SK-N-SH treated with all-trans-retinoic acid at 6 μM for 48 hours (cell line): ENCODE data around the gene RUFY4.

Experiments
- ATAC-seq: fragments of 200-7000 bp; cut with Tn5 transposase; 3 replicates; pipeline ENCODE4 v1.9.1; 2020; ENCODE audit warnings: mild to moderate bottlenecking, moderate library complexity
- ARNTL ChIP-seq: fragments of 450-650 bp; formaldehyde crosslinking; IDR thresholded peaks from 2 replicates; pipeline ENCODE4 v1.5.0; 2020; ENCODE audit warnings: low read depth, mild to moderate bottlenecking, moderate library complexity, borderline replicate concordance
- BACH2 ChIP-seq: fragments of 250-450 bp; sonication (Bioruptor Pico); IDR thresholded peaks from 2 replicates; pipeline ENCODE4 v1.9.0; 2021; ENCODE audit warnings: mild to moderate bottlenecking, borderline replicate concordance
- CSDC2 ChIP-seq: fragments of 250-450 bp; sonication (Bioruptor Pico); IDR thresholded peaks from 2 replicates; pipeline ENCODE4 v1.5.0; 2020; ENCODE audit warnings: mild to moderate bottlenecking, moderate library complexity
- ESRRG ChIP-seq: fragments of 250-450 bp; sonication (Bioruptor Pico); IDR thresholded peaks from 2 replicates; pipeline ENCODE4 v1.6.1; 2021; ENCODE audit warnings: mild to moderate bottlenecking
- GLIS3 ChIP-seq: fragments of 250-450 bp; sonication (Bioruptor Pico); IDR thresholded peaks from 2 replicates; pipeline ENCODE4 v1.5.0; 2020; ENCODE audit warnings: mild to moderate bottlenecking, moderate library complexity
- ISL1 ChIP-seq: fragments of 250-450 bp; sonication (Bioruptor Pico); IDR thresholded peaks from 2 replicates; pipeline ENCODE4 v2.1.2; 2022; ENCODE audit warnings: mild to moderate bottlenecking, moderate library complexity
- OSR1 ChIP-seq: fragments of 250-450 bp; sonication (Bioruptor Pico); IDR thresholded peaks from 2 replicates; pipeline ENCODE4 v1.8.0; 2022; ENCODE audit warnings: moderate library complexity, mild to moderate bottlenecking, inconsistent platforms
- PATZ1 ChIP-seq: fragments of 250-450 bp; sonication (Bioruptor Pico); IDR thresholded peaks from 2 replicates; pipeline ENCODE4 v1.8.0; 2020; ENCODE audit warnings: mild to moderate bottlenecking, moderate library complexity, borderline replicate concordance
- POU6F1 ChIP-seq: fragments of 250-450 bp; sonication (Bioruptor Pico); IDR thresholded peaks from 2 replicates; pipeline ENCODE4 v1.8.0; 2021; ENCODE audit warnings: low read depth, mild to moderate bottlenecking, moderate library complexity, borderline replicate concordance
- PPARA ChIP-seq: fragments of 250-450 bp; sonication (Bioruptor Pico); IDR thresholded peaks from 2 replicates; pipeline ENCODE4 v1.5.0; 2020; ENCODE audit warnings: mild to moderate bottlenecking, borderline replicate concordance
- RARB ChIP-seq: fragments of 250-450 bp; sonication (Bioruptor Pico); IDR thresholded peaks from 2 replicates; pipeline ENCODE4 v1.8.0; 2021; ENCODE audit warnings: mild to moderate bottlenecking, moderate library complexity
- SNAI2 ChIP-seq: fragments of 250-450 bp; sonication (Bioruptor Pico); IDR thresholded peaks from 2 replicates; pipeline ENCODE4 v1.5.0; 2020; ENCODE audit warnings: mild to moderate bottlenecking, moderate library complexity
- TCF4 ChIP-seq: fragments of 250-450 bp; sonication (Bioruptor Pico); IDR thresholded peaks from 2 replicates; pipeline ENCODE4 v1.8.0; 2021; ENCODE audit warnings: mild to moderate bottlenecking, moderate library complexity, borderline replicate concordance
- TOX ChIP-seq: fragments of 250-450 bp; sonication (Bioruptor Pico); IDR thresholded peaks from 2 replicates; pipeline ENCODE4 v1.8.0; 2021; ENCODE audit warnings: mild to moderate bottlenecking, moderate library complexity, borderline replicate concordance
- ZC3H10 ChIP-seq: fragments of 250-450 bp; sonication (Bioruptor Pico); IDR thresholded peaks from 2 replicates; pipeline ENCODE4 v1.5.1; 2021; ENCODE audit warnings: mild to moderate bottlenecking, moderate library complexity
- ZFP3 ChIP-seq: fragments of 250-450 bp; sonication (Bioruptor Pico); IDR thresholded peaks from 2 replicates; pipeline ENCODE4 v1.5.0; 2020; ENCODE audit warnings: mild to moderate bottlenecking, moderate library complexity
- ZFP30 ChIP-seq: fragments of 450-650 bp; formaldehyde crosslinking; IDR thresholded peaks from 2 replicates; pipeline ENCODE4 v1.5.0; 2022; ENCODE audit warnings: mild to moderate bottlenecking, moderate library complexity
- ZNF565 ChIP-seq: fragments of 450-650 bp; formaldehyde crosslinking; conservative IDR thresholded peaks from 2 replicates; pipeline ENCODE4 v1.5.0; 2020; ENCODE audit warnings: low read depth, mild to moderate bottlenecking, moderate library complexity
- ZNF70 ChIP-seq: fragments of 450-650 bp; formaldehyde crosslinking; IDR thresholded peaks from 2 replicates; pipeline ENCODE4 v1.5.0; 2020; ENCODE audit warnings: mild to moderate bottlenecking, moderate library complexity
- ZNF8 ChIP-seq: fragments of 450-650 bp; formaldehyde crosslinking; IDR thresholded peaks from 2 replicates; pipeline ENCODE4 v1.5.0; 2020; ENCODE audit warnings: mild to moderate bottlenecking, moderate library complexity
- TF ChIP-seq, protein P1 (sequence below): fragments of 250-450 bp; sonication (Bioruptor Pico); IDR thresholded peaks from 2 replicates; pipeline ENCODE4 v1.5.1; 2020; ENCODE audit warnings: low read depth, mild to moderate bottlenecking, moderate library complexity
- TF ChIP-seq, protein P2 (sequence below): fragments of 250-450 bp; sonication (Bioruptor Pico); IDR thresholded peaks from 2 replicates; pipeline ENCODE4 v1.5.1; 2021; ENCODE audit warnings: mild to moderate bottlenecking, moderate library complexity
- TF ChIP-seq, protein P3 (sequence below): fragments of 250-450 bp; sonication (Bioruptor Pico); IDR thresholded peaks from 2 replicates; pipeline ENCODE4 v1.5.0; 2020; ENCODE audit warnings: mild to moderate bottlenecking, moderate library complexity

RUFY4 gene

GRCh38 chr2:218091746-218092145 lies 22.7 kb downstream of the RUFY4 start:
- TF ChIP-seq TOX (CRISPR knock-in tag), result no peak
- TF ChIP-seq ISL1 (CRISPR knock-in tag), result no peak
- no peak for TF ChIP-seq TCF4 (CRISPR knock-in tag)
- TF ChIP-seq, protein P1, sequence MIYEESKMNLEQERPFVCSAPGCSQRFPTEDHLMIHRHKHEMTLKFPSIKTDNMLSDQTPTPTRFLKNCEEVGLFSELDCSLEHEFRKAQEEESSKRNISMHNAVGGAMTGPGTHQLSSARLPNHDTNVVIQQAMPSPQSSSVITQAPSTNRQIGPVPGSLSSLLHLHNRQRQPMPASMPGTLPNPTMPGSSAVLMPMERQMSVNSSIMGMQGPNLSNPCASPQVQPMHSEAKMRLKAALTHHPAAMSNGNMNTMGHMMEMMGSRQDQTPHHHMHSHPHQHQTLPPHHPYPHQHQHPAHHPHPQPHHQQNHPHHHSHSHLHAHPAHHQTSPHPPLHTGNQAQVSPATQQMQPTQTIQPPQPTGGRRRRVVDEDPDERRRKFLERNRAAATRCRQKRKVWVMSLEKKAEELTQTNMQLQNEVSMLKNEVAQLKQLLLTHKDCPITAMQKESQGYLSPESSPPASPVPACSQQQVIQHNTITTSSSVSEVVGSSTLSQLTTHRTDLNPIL (CRISPR knock-in tag), result no peak
- no peak for TF ChIP-seq ARNTL (CRISPR knock-in tag)
- no peak for TF ChIP-seq GLIS3
- TF ChIP-seq ESRRG (CRISPR knock-in tag), result no peak
- TF ChIP-seq OSR1 (CRISPR knock-in tag), result no peak
- TF ChIP-seq, protein P2, sequence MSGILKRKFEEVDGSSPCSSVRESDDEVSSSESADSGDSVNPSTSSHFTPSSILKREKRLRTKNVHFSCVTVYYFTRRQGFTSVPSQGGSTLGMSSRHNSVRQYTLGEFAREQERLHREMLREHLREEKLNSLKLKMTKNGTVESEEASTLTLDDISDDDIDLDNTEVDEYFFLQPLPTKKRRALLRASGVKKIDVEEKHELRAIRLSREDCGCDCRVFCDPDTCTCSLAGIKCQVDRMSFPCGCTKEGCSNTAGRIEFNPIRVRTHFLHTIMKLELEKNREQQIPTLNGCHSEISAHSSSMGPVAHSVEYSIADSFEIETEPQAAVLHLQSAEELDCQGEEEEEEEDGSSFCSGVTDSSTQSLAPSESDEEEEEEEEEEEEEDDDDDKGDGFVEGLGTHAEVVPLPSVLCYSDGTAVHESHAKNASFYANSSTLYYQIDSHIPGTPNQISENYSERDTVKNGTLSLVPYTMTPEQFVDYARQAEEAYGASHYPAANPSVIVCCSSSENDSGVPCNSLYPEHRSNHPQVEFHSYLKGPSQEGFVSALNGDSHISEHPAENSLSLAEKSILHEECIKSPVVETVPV (CRISPR knock-in tag), result no peak
- TF ChIP-seq BACH2 (CRISPR knock-in tag), result no peak
- TF ChIP-seq POU6F1, result no peak
- TF ChIP-seq SNAI2, result no peak
- TF ChIP-seq ZNF8 (CRISPR knock-in tag), result no peak
- no peak for TF ChIP-seq ZC3H10 (CRISPR knock-in tag)
- no peak for TF ChIP-seq ZFP30 (CRISPR knock-in tag)
- TF ChIP-seq RARB (CRISPR knock-in tag), result no peak
- TF ChIP-seq ZNF70 (CRISPR knock-in tag), result no peak
- TF ChIP-seq, protein P3, sequence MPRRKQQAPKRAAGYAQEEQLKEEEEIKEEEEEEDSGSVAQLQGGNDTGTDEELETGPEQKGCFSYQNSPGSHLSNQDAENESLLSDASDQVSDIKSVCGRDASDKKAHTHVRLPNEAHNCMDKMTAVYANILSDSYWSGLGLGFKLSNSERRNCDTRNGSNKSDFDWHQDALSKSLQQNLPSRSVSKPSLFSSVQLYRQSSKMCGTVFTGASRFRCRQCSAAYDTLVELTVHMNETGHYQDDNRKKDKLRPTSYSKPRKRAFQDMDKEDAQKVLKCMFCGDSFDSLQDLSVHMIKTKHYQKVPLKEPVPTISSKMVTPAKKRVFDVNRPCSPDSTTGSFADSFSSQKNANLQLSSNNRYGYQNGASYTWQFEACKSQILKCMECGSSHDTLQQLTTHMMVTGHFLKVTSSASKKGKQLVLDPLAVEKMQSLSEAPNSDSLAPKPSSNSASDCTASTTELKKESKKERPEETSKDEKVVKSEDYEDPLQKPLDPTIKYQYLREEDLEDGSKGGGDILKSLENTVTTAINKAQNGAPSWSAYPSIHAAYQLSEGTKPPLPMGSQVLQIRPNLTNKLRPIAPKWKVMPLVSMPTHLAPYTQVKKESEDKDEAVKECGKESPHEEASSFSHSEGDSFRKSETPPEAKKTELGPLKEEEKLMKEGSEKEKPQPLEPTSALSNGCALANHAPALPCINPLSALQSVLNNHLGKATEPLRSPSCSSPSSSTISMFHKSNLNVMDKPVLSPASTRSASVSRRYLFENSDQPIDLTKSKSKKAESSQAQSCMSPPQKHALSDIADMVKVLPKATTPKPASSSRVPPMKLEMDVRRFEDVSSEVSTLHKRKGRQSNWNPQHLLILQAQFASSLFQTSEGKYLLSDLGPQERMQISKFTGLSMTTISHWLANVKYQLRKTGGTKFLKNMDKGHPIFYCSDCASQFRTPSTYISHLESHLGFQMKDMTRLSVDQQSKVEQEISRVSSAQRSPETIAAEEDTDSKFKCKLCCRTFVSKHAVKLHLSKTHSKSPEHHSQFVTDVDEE, result no peak
- no peak for TF ChIP-seq PPARA (CRISPR knock-in tag)
- no peak for ATAC-seq

GRCh38 chr2:218093879-218094278 lies 24.8 kb downstream of the RUFY4 start:
- TF ChIP-seq ZNF8 (CRISPR knock-in tag), result no peak
- TF ChIP-seq OSR1 (CRISPR knock-in tag), result no peak
- no peak for TF ChIP-seq ZNF70 (CRISPR knock-in tag)
- TF ChIP-seq PPARA (CRISPR knock-in tag), result no peak
- TF ChIP-seq POU6F1, result no peak
- TF ChIP-seq ZFP30 (CRISPR knock-in tag), result no peak
- TF ChIP-seq TCF4 (CRISPR knock-in tag), result no peak
- no peak for TF ChIP-seq SNAI2
- TF ChIP-seq, protein P3, result no peak
- TF ChIP-seq CSDC2 (CRISPR knock-in tag), result no peak
- no peak for TF ChIP-seq ZC3H10 (CRISPR knock-in tag)
- TF ChIP-seq ISL1 (CRISPR knock-in tag), result no peak
- no peak for TF ChIP-seq ZNF565 (CRISPR knock-in tag)
- TF ChIP-seq ZFP3 (CRISPR knock-in tag), result no peak
- TF ChIP-seq, protein P2 (CRISPR knock-in tag), result no peak
- TF ChIP-seq ESRRG (CRISPR knock-in tag), result no peak
- no peak for TF ChIP-seq GLIS3
- TF ChIP-seq RARB (CRISPR knock-in tag), result no peak
- TF ChIP-seq PATZ1 (CRISPR knock-in tag), result no peak
- no peak for ATAC-seq
